SW 1271 (cell line): Measurements from ENCODE around the gene ARHGAP18.

Experiments used
- DNase-seq, 2 experiments: peaks; one replicate each; lab custom pipeline; 2025; lab: John Stamatoyannopoulos, UW

Gene ARHGAP18

GRCh38 chr6:129643968-129644367 is 66.0 kb downstream of the ARHGAP18 start:
- DNase-seq, result no peak

- no peak for DNase-seq
Measured at GRCh38 chr6:129643176-129643575, 66.8 kb downstream of the ARHGAP18 start.

GRCh38 chr6:129642322-129642721 is 67.7 kb downstream of the ARHGAP18 start:
- DNase-seq, result no peak

GRCh38 chr6:129641344-129641743 is 68.6 kb downstream of the ARHGAP18 start:
- DNase-seq, result peak in 1 of 2 experiments; percentile 38

GRCh38 chr6:129638686-129639085 is 71.3 kb downstream of the ARHGAP18 start:
- no peak for DNase-seq

- no peak for DNase-seq
Measured at GRCh38 chr6:129638055-129638684, 71.8 kb downstream of the ARHGAP18 start.

- DNase-seq, result no peak
Measured at GRCh38 chr6:129637340-129638054, 72.5 kb downstream of the ARHGAP18 start.

- DNase-seq, result peak in 1 of 2 experiments; percentile 29
Measured at GRCh38 chr6:129635396-129636130, 74.4 kb downstream of the ARHGAP18 start.

- no peak for DNase-seq
Measured at GRCh38 chr6:129634411-129635230, 75.4 kb downstream of the ARHGAP18 start.

GRCh38 chr6:129633529-129633928 is 76.4 kb downstream of the ARHGAP18 start:
- no peak for DNase-seq

- DNase-seq, result no peak
Measured at GRCh38 chr6:129632172-129632613, 77.8 kb downstream of the ARHGAP18 start.

- DNase-seq, result no peak
Measured at GRCh38 chr6:129631070-129631469, 78.9 kb downstream of the ARHGAP18 start.

GRCh38 chr6:129630596-129630995 is 79.4 kb downstream of the ARHGAP18 start:
- no peak for DNase-seq

- no peak for DNase-seq
Measured at GRCh38 chr6:129628101-129628815, 81.7 kb downstream of the ARHGAP18 start.

- DNase-seq, result no peak
Measured at GRCh38 chr6:129624488-129624887, 85.5 kb downstream of the ARHGAP18 start.

- DNase-seq, result no peak
Measured at GRCh38 chr6:129623008-129623732, 86.8 kb downstream of the ARHGAP18 start.

- DNase-seq, result no peak
Measured at GRCh38 chr6:129621252-129621651, 88.7 kb downstream of the ARHGAP18 start.

- no peak for DNase-seq
Measured at GRCh38 chr6:129620234-129620610, 89.8 kb downstream of the ARHGAP18 start.

GRCh38 chr6:129619579-129620233 is 90.3 kb downstream of the ARHGAP18 start:
- no peak for DNase-seq

- no peak for DNase-seq
Measured at GRCh38 chr6:129617986-129618385, 92.0 kb downstream of the ARHGAP18 start.
